DND-41 (cell line): ENCODE results near the gene C2CD2.

Source experiments
- CTCF ChIP-seq: IDR thresholded peaks from 2 replicates; pipeline ENCODE4 v1.5.1; 2012; ENCODE audit warnings: borderline replicate concordance, low read length, moderate library complexity, mild to moderate bottlenecking; ENCODE audit not compliant: poor library complexity, severe bottlenecking; ENCODE audit errors: extremely low read depth
- EZH2 ChIP-seq: IDR thresholded peaks from 3 replicates; pipeline ENCODE4 v1.6.1; 2012; ENCODE audit warnings: borderline replicate concordance, low read depth, mild to moderate bottlenecking, moderate library complexity, low read length, inconsistent platforms; ENCODE audit not compliant: severe bottlenecking

GRCh38 chr21:41858466-41859296, 95.1 kb downstream of the C2CD2 start:
- no peak for TF ChIP-seq CTCF
- TF ChIP-seq EZH2, result no peak
